NCI-H345 treated with DMSO at 0.1 percent for 48 hours (cell line): ENCODE measurements around the gene UBQLN1.
"Not testable (repeated sequence)": the region's sequence is repeated elsewhere in the genome, so short reads cannot be mapped to it uniquely, and the experiment has no call there.

Source experiments
- DNase-seq: peaks from one replicate; lab custom pipeline; 2025; ENCODE audit not compliant: unreplicated experiment; lab: John Stamatoyannopoulos, UW

The UBQLN1 gene

GRCh38 chr9:83707768-83708514 lies at the start of gene UBQLN1:
Gene UBQLN1 (minus strand): TSS chr9:83707958. CDS start chr9:83707679, 279 bp downstream.
- DNase-seq: peak; percentile 92

DNA sequence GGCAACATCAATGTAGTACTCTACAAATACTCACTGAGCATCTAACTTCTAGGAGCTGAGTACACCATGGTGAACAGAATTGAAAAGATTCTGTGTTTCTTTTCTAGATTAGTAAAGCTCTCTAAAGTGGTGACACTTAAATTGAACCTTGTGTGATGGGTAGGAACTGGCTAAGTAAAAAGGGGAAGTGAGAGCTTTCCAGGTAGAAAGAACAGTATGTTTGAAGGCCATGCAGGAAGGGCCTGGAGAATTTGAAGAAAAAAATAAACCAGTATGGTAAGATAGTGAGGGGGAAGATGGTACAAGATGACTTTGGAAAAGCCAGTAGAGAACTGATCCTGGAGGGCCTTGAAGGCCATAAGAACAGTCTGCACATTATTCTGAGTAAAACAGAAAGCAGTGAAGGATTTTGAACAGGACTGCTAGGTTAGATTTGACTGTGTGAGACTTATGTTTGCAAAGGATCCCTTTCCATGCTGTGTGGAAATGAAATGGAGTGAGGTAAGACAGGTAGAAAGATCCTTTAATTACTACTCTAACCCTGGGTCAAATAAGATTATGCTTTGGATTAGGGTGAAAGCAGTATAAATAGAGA lies 46.7 kb upstream of the UBQLN1 start:
- DNase-seq: no peak

- no peak for DNase-seq
Observed at GRCh38 chr9:83749706-83750105, 41.9 kb upstream of the UBQLN1 start.

- DNase-seq: no peak
Observed at GRCh38 chr9:83744206-83744605, 36.4 kb upstream of the UBQLN1 start.

- DNase-seq: no peak
Observed at GRCh38 chr9:83733739-83734138, 26.0 kb upstream of the UBQLN1 start.

GRCh38 chr9:83728591-83729368 lies 21.0 kb upstream of the UBQLN1 start:
- not testable (repeated sequence) for DNase-seq

DNA sequence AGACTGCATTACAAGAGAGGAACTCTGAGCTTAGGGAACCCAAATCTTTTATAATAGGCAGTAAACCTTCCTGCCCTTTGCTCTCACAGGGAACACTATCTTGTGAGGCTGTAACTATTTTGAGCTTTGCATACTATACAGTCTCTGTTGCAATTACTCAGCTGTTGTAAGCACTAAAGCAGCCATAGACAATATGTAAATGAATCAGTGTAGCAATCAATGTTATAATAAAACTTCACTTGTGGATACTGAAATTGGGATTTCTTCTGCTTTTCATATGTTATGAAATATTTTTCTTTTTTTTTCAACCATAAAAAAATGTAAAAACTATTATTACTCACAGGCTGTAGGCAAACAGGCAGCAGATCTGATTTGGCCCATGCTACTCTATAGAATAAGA lies 16.7 kb upstream of the UBQLN1 start:
- DNase-seq: no peak

DNA sequence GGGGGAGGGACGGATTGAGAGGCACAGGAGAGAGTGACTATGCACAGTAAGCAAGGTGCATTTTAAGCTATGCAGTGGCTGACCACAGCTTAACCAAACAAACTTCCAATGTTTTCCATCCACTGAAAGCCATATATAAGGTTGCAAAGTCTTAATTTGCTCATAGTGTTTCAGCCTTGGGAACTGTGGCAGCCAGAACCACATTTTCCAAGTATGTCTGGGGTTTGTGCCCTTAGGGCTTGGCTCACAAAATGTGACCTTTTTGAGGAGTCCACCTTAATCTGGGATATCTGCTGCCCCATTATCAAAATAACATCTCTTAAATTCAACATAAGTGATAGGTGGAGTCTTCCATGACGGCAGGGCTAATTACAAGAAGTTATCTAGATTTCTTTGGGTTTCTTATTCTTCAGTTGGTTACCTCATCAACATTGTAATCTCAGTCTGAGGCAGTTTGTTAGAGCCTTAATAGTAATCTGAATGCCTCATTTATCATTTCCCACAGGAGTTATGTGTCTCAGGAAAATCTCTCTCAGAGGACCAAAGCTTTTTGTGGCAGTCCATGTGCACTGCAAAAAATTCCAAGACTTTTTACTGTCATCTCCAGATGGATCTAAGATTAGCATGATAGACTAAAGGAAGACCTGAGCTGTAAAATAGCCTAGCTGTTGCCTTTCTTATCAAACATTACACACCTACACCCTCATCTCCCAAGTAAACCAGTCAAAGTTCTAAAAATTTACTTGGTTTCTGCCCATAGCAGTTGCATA lies 15.2 kb upstream of the UBQLN1 start:
- no peak for DNase-seq

GRCh38 chr9:83721509-83721908 lies 13.8 kb upstream of the UBQLN1 start:
- DNase-seq: no peak

- DNase-seq: no peak
Observed at GRCh38 chr9:83715794-83716193, 8.0 kb upstream of the UBQLN1 start.

GRCh38 chr9:83715221-83715620 lies 7.5 kb upstream of the UBQLN1 start:
- DNase-seq: no peak

- DNase-seq: no peak
Observed at GRCh38 chr9:83714329-83714728, 6.6 kb upstream of the UBQLN1 start.

- DNase-seq: no peak
Observed at GRCh38 chr9:83708515-83709158, 879 bp upstream of the UBQLN1 start.

GRCh38 chr9:83707518-83707767 lies 315 bp downstream of the UBQLN1 start:
- no peak for DNase-seq

GRCh38 chr9:83706676-83707517 lies 861 bp downstream of the UBQLN1 start:
- DNase-seq: peak; percentile 3

GRCh38 chr9:83705219-83705651 lies 2.5 kb downstream of the UBQLN1 start:
- DNase-seq: not testable (repeated sequence)

- no peak for DNase-seq
Observed at GRCh38 chr9:83701769-83702168, 6.0 kb downstream of the UBQLN1 start.

GRCh38 chr9:83701286-83701685 lies 6.5 kb downstream of the UBQLN1 start:
- no peak for DNase-seq

- no peak for DNase-seq
Observed at GRCh38 chr9:83699615-83700014, 8.1 kb downstream of the UBQLN1 start.

DNA sequence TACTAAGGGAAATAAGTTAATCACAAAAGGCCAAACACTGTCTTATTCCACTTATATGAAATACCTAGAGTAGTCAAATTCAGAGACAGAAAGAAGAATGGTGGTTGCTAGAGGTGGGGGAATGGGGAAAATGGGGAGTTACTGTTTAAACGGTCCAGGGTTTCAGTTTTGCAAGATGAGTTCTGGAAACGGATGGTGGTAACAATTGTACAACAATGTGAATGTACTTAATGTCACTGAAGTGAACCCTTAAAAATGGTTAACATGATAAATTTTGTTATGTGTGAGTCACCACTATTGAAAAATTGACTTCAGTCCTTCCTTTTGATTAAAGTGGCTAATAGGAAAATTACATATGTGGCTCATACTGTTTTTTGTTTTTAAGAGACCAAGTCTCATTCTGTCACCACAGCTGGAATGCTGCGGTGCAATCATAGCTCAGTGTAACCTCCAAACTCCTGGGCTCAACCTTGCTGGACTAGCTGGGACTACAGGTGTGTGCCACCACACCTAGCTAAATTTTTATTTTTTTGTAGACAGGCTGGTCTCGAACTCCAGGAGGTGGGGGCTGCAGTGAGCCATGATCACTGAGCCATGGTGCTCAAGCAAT lies 8.7 kb downstream of the UBQLN1 start:
- no peak for DNase-seq
